Activated T-helper 2 cell treated with anti-CD3 and anti-CD28 coated beads, Interferon-gamma antibody, Interleukin-2, Interleukin-4, amounts not matched to agents 10 μg/mL and 5 μg/mL and 100 μg/mL, durations not matched to agents 14 hours and 24 hours and 36 hours (primary cell): ENCODE measurements around the gene GABRB1. TPM values are rescaled to one million over a fixed set of nuclear protein-coding genes. Genes with fewer than 3 reads are reported as not detected.
"Not testable (repeated sequence)": the region's sequence is repeated elsewhere in the genome, so short reads cannot be mapped to it uniquely, and the experiment has no call there.

Experiments used
- DNase-seq: peaks from one replicate; pipeline ENCODE4 v3.0.0; 2021; ENCODE audit warnings: low spot score
- H3K27ac Mint-ChIP-seq: one replicate; pipeline ENCODE4 v1.8.0; 2021; ENCODE audit warnings: mixed read lengths
- H3K27me3 Mint-ChIP-seq: one replicate; pipeline ENCODE4 v1.8.0; 2021; ENCODE audit warnings: low read depth, mixed read lengths
- H3K36me3 Mint-ChIP-seq: one replicate; pipeline ENCODE4 v1.8.0; 2021; ENCODE audit warnings: low read depth, mixed read lengths
- H3K4me1 Mint-ChIP-seq: one replicate; pipeline ENCODE4 v1.8.0; 2021; ENCODE audit warnings: low read depth, mixed read lengths
- H3K4me3 Mint-ChIP-seq: one replicate; pipeline ENCODE4 v1.8.0; 2021; ENCODE audit warnings: low read depth, mild to moderate bottlenecking, moderate library complexity, mixed read lengths
- H3K9me3 Mint-ChIP-seq: one replicate; pipeline ENCODE4 v1.8.0; 2021; ENCODE audit warnings: mixed read lengths
- intact Hi-C: fragments of 100-400 bp; cut with micrococcal nuclease; formaldehyde crosslinking; loops from one replicate; pipeline ENCODE4 v1.15.1; 2023
- total RNA-seq: library from RNA; stranded (reverse); gene quantifications from 2 replicates; pipeline ENCODE4 v1.2.3, GENCODE V29; 2022

GABRB1 gene
- total RNA-seq, 1 donor from 2014 or later = not detected

DNA sequence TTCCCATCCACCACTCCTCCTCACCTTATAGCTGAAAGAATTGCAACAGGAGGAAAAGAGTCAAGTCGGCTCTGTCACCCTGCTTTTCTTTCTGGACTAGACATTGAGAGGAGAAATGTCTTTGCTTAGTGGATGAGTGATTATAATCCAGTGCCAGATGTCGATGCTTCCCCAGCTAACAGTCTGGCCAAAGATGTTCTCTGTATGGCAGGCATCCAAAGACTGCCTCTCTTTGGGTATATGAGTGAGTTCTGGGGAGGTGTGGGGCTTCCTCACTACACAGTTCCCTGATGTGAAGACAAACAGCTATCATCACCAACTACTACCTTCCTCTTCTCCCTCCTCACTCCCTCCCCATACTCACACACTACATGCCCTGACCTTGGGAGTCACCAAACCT, 341.2 kb downstream of the GABRB1 start:
- H3K27me3 Mint-ChIP-seq = no peaks in the 10 kb centered on the region
- no peaks in the 10 kb centered on the region for H3K9me3 Mint-ChIP-seq
- no peak overlapping the region for H3K4me3 Mint-ChIP-seq
- no peaks in the 10 kb centered on the region for H3K4me1 Mint-ChIP-seq
- H3K27ac Mint-ChIP-seq = no peak overlapping the region
- intact Hi-C loops = no loop called here
- no peaks in the 10 kb centered on the region for H3K36me3 Mint-ChIP-seq
- no peak for DNase-seq

GRCh38 chr4:47373174-47373573, 341.8 kb downstream of the GABRB1 start:
- Mint-ChIP-seq H3K36me3 (no peaks in the 10 kb centered on the region), H3K4me1 (no peaks in the 10 kb centered on the region), H3K27me3 (no peaks in the 10 kb centered on the region), H3K4me3 (no peak overlapping the region), H3K27ac (no peak overlapping the region), H3K9me3 (no peaks in the 10 kb centered on the region)
- intact Hi-C loops = no loop called here
- no peak for DNase-seq

DNA sequence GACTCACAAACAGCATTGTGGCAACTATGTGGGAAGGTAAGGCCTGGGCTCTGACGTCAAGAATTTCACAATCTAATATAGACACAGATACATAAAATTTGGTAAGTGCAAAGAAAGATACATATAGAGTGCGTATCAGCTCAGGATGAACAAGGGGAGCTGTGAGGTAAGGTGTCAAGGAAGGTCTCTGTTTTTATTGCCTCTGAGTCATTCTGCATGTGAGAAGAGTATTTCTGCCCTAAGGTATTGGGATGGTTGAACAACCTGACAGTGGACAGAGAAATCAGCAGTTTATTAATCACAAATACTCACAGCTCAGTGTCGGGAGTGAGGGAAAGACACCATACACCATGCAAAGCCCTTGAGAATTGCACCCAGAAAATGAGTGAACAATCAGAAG, 342.3 kb downstream of the GABRB1 start:
- no peak overlapping the region for H3K27ac Mint-ChIP-seq
- no peaks in the 10 kb centered on the region for H3K27me3 Mint-ChIP-seq
- no peak for DNase-seq
- H3K4me3 Mint-ChIP-seq = no peak overlapping the region
- H3K9me3 Mint-ChIP-seq = no peaks in the 10 kb centered on the region
- H3K4me1 Mint-ChIP-seq = no peaks in the 10 kb centered on the region
- no peaks in the 10 kb centered on the region for H3K36me3 Mint-ChIP-seq
- intact Hi-C loops = no loop called here

DNA sequence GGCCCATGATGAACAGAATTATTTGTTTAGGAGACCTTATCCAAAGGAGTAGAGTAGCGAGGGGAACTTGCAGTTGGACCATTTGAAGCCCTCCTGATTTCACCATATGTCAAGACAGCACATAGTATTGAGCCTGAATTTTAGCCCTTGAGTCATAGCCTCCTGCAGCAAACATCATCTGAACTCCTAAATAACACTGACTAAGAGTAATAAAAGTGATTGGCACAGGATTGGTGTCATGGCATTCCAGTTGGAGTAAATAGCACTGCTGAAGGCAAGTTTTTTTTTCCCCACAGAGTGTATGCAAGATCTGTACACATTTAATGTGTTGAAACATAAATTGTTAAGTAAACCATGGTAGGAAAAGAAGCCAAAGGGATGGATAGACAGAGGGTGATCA, 343.1 kb downstream of the GABRB1 start:
- Mint-ChIP-seq H3K36me3 (no peaks in the 10 kb centered on the region), H3K4me1 (no peaks in the 10 kb centered on the region), H3K4me3 (no peak overlapping the region), H3K27me3 (no peaks in the 10 kb centered on the region), H3K9me3 (no peaks in the 10 kb centered on the region), H3K27ac (no peak overlapping the region)
- intact Hi-C loops = no loop called here
- no peak for DNase-seq

DNA sequence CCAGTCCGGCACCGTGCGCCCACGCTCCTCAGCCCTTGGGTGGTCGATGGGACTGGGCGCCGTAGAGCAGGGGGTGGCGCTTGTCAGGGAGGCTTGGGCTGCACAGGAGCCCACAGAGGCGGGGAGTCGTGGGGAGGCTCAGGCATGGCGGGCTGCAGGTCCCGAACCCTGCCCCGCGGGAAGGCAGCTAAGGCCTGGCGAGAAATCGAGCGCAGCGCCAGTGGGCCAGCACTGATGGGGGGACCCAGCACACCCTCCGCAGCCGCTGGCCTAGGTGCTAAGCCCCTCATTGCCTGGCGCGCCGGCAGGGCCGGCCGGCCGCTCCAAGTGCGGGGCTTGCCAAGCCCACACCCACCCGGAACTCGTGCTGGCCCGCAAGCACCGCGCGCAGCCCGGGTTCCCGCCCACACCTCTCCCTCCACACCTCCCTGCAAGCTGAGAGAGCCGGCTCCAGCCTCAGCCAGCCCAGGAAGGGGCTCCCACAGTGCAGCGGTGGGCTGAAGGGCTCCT, 346.7 kb downstream of the GABRB1 start:
- H3K9me3 Mint-ChIP-seq, intact Hi-C loops, H3K27me3 Mint-ChIP-seq, H3K36me3 Mint-ChIP-seq, H3K27ac Mint-ChIP-seq, H3K4me3 Mint-ChIP-seq, DNase-seq, H3K4me1 Mint-ChIP-seq: not testable (repeated sequence)

- H3K27ac Mint-ChIP-seq = no peak overlapping the region
- H3K4me1 Mint-ChIP-seq = no peaks in the 10 kb centered on the region
- no peak for DNase-seq
- no peaks in the 10 kb centered on the region for H3K9me3 Mint-ChIP-seq
- H3K27me3 Mint-ChIP-seq = no peaks in the 10 kb centered on the region
- H3K4me3 Mint-ChIP-seq = no peak overlapping the region
- H3K36me3 Mint-ChIP-seq = no peaks in the 10 kb centered on the region
- intact Hi-C loops = loop anchor here (5.0 to 10.0 kb wide), 2 partner anchors 254 to 446 kb away; no protein-coding TSS in a partner anchor
Observed at GRCh38 chr4:47381172-47381571, 349.8 kb downstream of the GABRB1 start.

DNA sequence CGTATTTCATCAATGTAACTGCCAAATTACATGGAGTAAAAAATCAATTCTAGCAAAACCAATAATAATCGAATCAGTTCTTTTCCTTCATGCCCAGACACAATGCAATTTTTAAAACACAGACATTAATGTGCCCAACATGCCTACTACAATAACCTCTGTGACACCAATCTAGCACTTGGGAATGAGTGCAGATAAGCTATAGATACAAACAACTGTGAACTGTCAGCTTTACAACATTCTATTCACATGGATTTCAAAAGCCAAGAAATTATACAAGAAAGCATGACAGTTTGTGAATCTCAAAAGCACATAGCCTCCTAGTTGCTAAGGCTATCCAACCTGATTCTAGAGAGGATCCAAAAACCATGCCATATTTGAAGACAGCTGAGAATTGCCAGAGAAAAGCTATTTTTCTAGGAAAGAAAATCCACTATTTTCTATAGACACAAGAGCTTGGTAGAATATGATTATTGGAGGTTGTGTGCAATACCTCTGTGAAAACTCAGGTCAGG, 351.5 kb downstream of the GABRB1 start:
- H3K4me1 Mint-ChIP-seq = no peaks in the 10 kb centered on the region
- intact Hi-C loops = loop anchor here (5.0 to 10.0 kb wide), 2 partner anchors 256 to 448 kb away; no protein-coding TSS in a partner anchor

DNA sequence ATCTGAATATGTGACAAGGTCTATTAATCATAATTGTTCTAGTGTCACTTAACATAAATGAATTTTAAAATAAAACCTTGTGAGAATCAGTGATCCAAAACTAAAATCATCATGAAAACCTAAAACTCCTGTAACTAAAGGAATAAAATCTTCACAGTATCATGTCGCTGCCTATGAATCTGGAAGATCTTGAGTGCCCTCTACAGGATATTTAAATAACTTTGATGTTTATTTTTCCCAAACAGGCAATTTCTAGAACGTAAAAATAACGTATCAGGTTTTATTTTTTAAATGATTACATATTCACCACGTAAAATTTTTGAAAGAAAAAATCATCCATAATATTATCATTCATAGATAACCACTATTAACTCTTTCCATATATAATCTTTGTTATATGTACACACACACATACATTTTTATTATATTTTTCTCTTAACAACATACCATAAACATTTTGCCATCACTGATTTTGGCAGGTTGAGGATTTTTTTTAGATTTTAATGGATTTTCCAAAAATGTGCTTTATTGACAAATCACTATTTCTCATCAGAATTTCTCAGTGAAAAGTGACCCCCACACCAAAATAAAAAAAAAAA, 352.6 kb downstream of the GABRB1 start:
- intact Hi-C loops = loop anchor here (2.0 to 10.0 kb wide), 3 partner anchors 257 to 539 kb away; no protein-coding TSS in a partner anchor
- no peaks in the 10 kb centered on the region for H3K36me3 Mint-ChIP-seq
- H3K4me3 Mint-ChIP-seq = no peak overlapping the region
- H3K27me3 Mint-ChIP-seq = no peaks in the 10 kb centered on the region
- no peak overlapping the region for H3K27ac Mint-ChIP-seq
- H3K9me3 Mint-ChIP-seq = no peaks in the 10 kb centered on the region
- H3K4me1 Mint-ChIP-seq = no peaks in the 10 kb centered on the region
- no peak for DNase-seq

More for the DNA sequence above, 351.5 kb downstream of the GABRB1 start:
- no peak for DNase-seq
- Mint-ChIP-seq H3K9me3 (no peaks in the 10 kb centered on the region), H3K4me3 (no peak overlapping the region), H3K27ac (no peak overlapping the region), H3K36me3 (no peaks in the 10 kb centered on the region), H3K27me3 (no peaks in the 10 kb centered on the region)

GRCh38 chr4:47386146-47386545, 354.8 kb downstream of the GABRB1 start:
- no peaks in the 10 kb centered on the region for H3K4me1 Mint-ChIP-seq
- no peaks in the 10 kb centered on the region for H3K27me3 Mint-ChIP-seq
- DNase-seq = no peak

DNA sequence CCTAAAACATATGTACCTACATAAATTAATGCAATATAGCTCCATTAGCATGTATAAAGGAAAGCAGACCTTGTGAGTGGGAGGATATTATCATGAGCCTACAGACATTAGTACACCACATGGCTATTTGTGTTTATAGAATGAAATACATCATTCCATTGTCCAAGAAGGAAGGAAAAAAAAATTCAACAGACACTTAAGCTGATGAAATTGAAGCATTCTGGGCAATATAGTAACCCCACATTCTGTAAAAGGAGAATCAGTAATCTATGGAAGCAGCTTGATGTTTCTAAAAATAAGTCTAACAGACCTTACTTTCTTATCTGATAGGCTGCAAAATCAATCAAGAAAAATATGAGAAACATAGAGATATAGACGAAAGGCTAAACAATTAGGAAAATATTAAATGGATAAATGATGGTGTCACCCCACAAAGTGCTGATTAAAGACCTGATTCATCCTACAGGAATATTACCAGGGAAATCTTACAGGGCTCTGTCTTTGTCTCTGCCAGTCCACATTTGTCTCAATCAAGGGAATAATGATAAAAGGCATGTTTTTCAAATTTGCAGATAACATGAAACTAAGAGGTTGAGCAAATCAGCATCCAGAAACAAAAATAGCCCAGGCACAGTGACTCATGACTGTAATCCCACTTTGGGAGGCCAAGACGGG, 355.3 kb downstream of the GABRB1 start:
- Mint-ChIP-seq H3K9me3 (no peaks in the 10 kb centered on the region), H3K27me3 (no peaks in the 10 kb centered on the region), H3K4me1 (no peaks in the 10 kb centered on the region), H3K36me3 (no peaks in the 10 kb centered on the region), H3K4me3 (no peak overlapping the region), H3K27ac (no peak overlapping the region)
- DNase-seq = no peak
- intact Hi-C loops = loop anchor here (10.0 kb wide), 1 partner anchor 452 kb away; no protein-coding TSS in a partner anchor

More at GRCh38 chr4:47386146-47386545, 354.8 kb downstream of the GABRB1 start:
- Mint-ChIP-seq H3K4me3 (no peak overlapping the region), H3K9me3 (no peaks in the 10 kb centered on the region), H3K36me3 (no peaks in the 10 kb centered on the region), H3K27ac (no peak overlapping the region)
- intact Hi-C loops = loop anchor here (10.0 kb wide), 1 partner anchor 451 kb away; no protein-coding TSS in a partner anchor

DNA sequence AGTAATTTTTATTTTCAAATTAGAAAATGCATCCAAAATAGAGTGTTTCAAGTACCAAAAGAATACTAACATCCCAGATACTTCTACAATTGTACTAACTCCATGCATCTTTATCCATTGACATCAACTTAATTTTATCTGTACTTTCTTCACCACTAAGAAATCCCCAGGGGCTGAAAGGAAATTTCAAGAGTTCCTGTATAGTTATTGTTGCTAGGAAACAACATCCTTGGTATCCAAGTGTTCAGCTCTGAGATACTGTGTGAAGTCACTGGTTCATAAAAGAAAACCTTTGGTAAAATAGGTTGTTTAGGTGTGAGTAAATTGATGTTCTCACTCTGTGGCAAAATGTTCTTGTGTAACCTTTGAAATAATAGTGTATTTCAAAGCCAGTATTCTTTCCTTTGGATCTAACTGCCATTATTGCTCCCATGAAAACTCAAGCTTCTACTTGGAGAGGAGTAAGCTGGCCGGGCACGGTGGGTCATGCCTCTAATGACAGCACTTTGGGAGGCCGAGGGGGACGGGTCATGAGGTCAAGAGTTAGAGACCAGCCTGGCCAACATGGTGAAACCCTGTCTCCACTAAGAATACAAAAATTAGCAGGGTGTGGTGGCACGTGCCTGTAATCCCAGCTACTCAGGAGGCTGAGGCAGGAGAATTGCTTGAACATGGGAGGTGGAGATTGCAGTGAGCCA, 359.2 kb downstream of the GABRB1 start:
- H3K27ac Mint-ChIP-seq = no peak overlapping the region
- no peaks in the 10 kb centered on the region for H3K4me1 Mint-ChIP-seq
- no peak overlapping the region for H3K4me3 Mint-ChIP-seq
- peaks cover 1% of the 10 kb centered on the region for H3K27me3 Mint-ChIP-seq
- no peaks in the 10 kb centered on the region for H3K9me3 Mint-ChIP-seq
- H3K36me3 Mint-ChIP-seq = no peaks in the 10 kb centered on the region
- DNase-seq = no peak
- intact Hi-C loops = no loop called here

- Mint-ChIP-seq H3K9me3 (no peaks in the 10 kb centered on the region), H3K27ac (no peak overlapping the region), H3K27me3 (peaks cover 1% of the 10 kb centered on the region), H3K4me3 (no peak overlapping the region), H3K36me3 (no peaks in the 10 kb centered on the region), H3K4me1 (no peaks in the 10 kb centered on the region)
- no peak for DNase-seq
- intact Hi-C loops = no loop called here
Observed at GRCh38 chr4:47391256-47391655, 359.9 kb downstream of the GABRB1 start.
